GM23338 (cell line): ENCODE data around the gene DIPK1A. TPM values are rescaled to one million over a fixed set of nuclear protein-coding genes. Genes with fewer than 3 reads are reported as not detected.

Source experiments
- ATAC-seq: fragments of 200-7000 bp; cut with Tn5 transposase; 3 replicates; pipeline ENCODE4 v1.9.1; 2020
- DNase-seq: peaks from one replicate; pipeline ENCODE4 v3.0.0-alpha.2; 2015; ENCODE audit warnings: low spot score
- H2AFZ ChIP-seq: fragments of 200-600 bp; sonication (generic); 2 replicates; pipeline ENCODE4 v1.8.0; 2016; ENCODE audit warnings: antibody characterized with exemption, mild to moderate bottlenecking, moderate library complexity
- H3F3A ChIP-seq: fragments of 200-600 bp; sonication (generic); replicated peaks from 2 replicates; pipeline ENCODE4 v1.8.0; 2017; ENCODE audit warnings: antibody characterized with exemption, mixed run types, low read depth
- H3K27ac ChIP-seq: fragments of 200-600 bp; sonication (generic); 2 replicates; pipeline ENCODE4 v1.6.1; 2016; ENCODE audit warnings: low read depth
- H3K27me3 ChIP-seq: fragments of 200-600 bp; sonication (generic); 2 replicates; pipeline ENCODE4 v1.8.0; 2016; ENCODE audit warnings: mild to moderate bottlenecking, mixed run types, moderate library complexity; ENCODE audit not compliant: insufficient read depth
- H3K36me3 ChIP-seq: fragments of 200-600 bp; sonication (generic); 2 replicates; pipeline ENCODE4 v1.8.0; 2016; ENCODE audit warnings: mild to moderate bottlenecking; ENCODE audit not compliant: insufficient read depth
- H3K4me1 ChIP-seq: fragments of 200-600 bp; sonication (generic); 2 replicates; pipeline ENCODE4 v1.8.0; 2016; ENCODE audit warnings: mild to moderate bottlenecking, moderate library complexity; ENCODE audit not compliant: insufficient read depth
- H3K4me2 ChIP-seq: fragments of 200-600 bp; sonication (generic); 2 replicates; pipeline ENCODE4 v1.7.1; 2017; ENCODE audit warnings: mixed run types
- H3K4me3 ChIP-seq: fragments of 200-600 bp; sonication (generic); 2 replicates; pipeline ENCODE4 v1.6.1; 2016; ENCODE audit warnings: mixed run types
- H3K79me2 ChIP-seq: fragments of 200-600 bp; sonication (generic); replicated peaks from 2 replicates; pipeline ENCODE4 v1.8.0; 2017; ENCODE audit warnings: mild to moderate bottlenecking; ENCODE audit not compliant: insufficient read depth
- H3K9me2 ChIP-seq: fragments of 200-600 bp; sonication (generic); 2 replicates; pipeline ENCODE4 v1.8.0; 2017; ENCODE audit not compliant: insufficient read depth
- H4K20me1 ChIP-seq: fragments of 200-600 bp; sonication (generic); replicated peaks from 2 replicates; pipeline ENCODE4 v1.8.0; 2017; ENCODE audit warnings: mild to moderate bottlenecking; ENCODE audit not compliant: insufficient read depth
- H3K27ac Mint-ChIP-seq: 2 replicates; pipeline ENCODE4 v1.8.0; 2020; ENCODE audit warnings: inconsistent platforms, mild to moderate bottlenecking, moderate library complexity, mixed read lengths
- H3K27me3 Mint-ChIP-seq: 3 replicates; pipeline ENCODE4 v1.8.0; 2022; ENCODE audit warnings: low read depth, mild to moderate bottlenecking, moderate library complexity, mixed read lengths, inconsistent platforms; ENCODE audit not compliant: insufficient read depth, poor library complexity
- H3K36me3 Mint-ChIP-seq: 3 replicates; pipeline ENCODE4 v1.8.0; 2021; ENCODE audit warnings: low read depth, mild to moderate bottlenecking, inconsistent platforms, moderate library complexity, mixed read lengths
- H3K4me1 Mint-ChIP-seq: 3 replicates; pipeline ENCODE4 v1.8.0; 2020; ENCODE audit warnings: mild to moderate bottlenecking, inconsistent platforms, mixed read lengths
- H3K4me3 Mint-ChIP-seq: 3 replicates; pipeline ENCODE4 v1.8.0; 2021; ENCODE audit warnings: moderate library complexity, mild to moderate bottlenecking, inconsistent platforms, mixed read lengths
- H3K9me3 Mint-ChIP-seq: 3 replicates; pipeline ENCODE4 v1.8.0; 2020; ENCODE audit warnings: moderate library complexity, mild to moderate bottlenecking, inconsistent platforms, mixed read lengths
- CREB1 ChIP-seq: fragments of 250-450 bp; sonication (Bioruptor Pico); IDR thresholded peaks from 2 replicates; pipeline ENCODE4 v1.5.0; 2020; ENCODE audit warnings: low read depth, mild to moderate bottlenecking, moderate library complexity
- ETS1 ChIP-seq: IDR thresholded peaks from 2 replicates; pipeline ENCODE4 v1.6.1; 2016; ENCODE audit warnings: antibody characterized with exemption
- EZH2 ChIP-seq: fragments of 200-600 bp; sonication (generic); IDR thresholded peaks from one replicate; pipeline ENCODE4 v1.8.0; 2017; ENCODE audit warnings: antibody characterized with exemption, mild to moderate bottlenecking, low read depth; ENCODE audit not compliant: unreplicated experiment
- JUNB ChIP-seq: IDR thresholded peaks from one replicate; pipeline ENCODE4 v1.6.1; 2016; ENCODE audit warnings: antibody characterized with exemption; ENCODE audit not compliant: unreplicated experiment
- POLR2AphosphoS5 ChIP-seq: IDR thresholded peaks from 2 replicates; pipeline ENCODE4 v1.6.1; 2016; ENCODE audit warnings: antibody characterized with exemption, low read depth
- STAT1 ChIP-seq: IDR thresholded peaks from one replicate; pipeline ENCODE4 v1.6.1; 2016; ENCODE audit warnings: antibody characterized with exemption; ENCODE audit not compliant: unreplicated experiment
- ZNF114 ChIP-seq: fragments of 250-450 bp; sonication (Bioruptor Pico); IDR thresholded peaks from 2 replicates; pipeline ENCODE4 v1.5.0; 2020; ENCODE audit warnings: mild to moderate bottlenecking, moderate library complexity
- ZNF331 ChIP-seq: fragments of 250-450 bp; sonication (Bioruptor Pico); IDR thresholded peaks from 2 replicates; pipeline ENCODE4 v1.5.0; 2020; ENCODE audit warnings: low read depth, mild to moderate bottlenecking, moderate library complexity
- polyA plus RNA-seq: library from polyadenylated mRNA; unstranded; fragments of >200 nt; fragmentation: Nextera tagmentation; extraction: Ambion mirVana; gene quantifications from 2 replicates; pipeline ENCODE4 v1.2.1, GENCODE V29; 2016
- total RNA-seq: library from RNA; depleted of rRNA; stranded (reverse); fragments of >200 nt; shearing (Covaris generic); gene quantifications from 2 replicates; pipeline ENCODE4 v1.2.3, GENCODE V29; 2014
- TF ChIP-seq, protein P1 (sequence below), 2 experiments: fragments of 200-600 bp in 1 of 2; sonication (generic) in 1 of 2; conservative IDR thresholded peaks; 2 replicates each; pipeline versions ENCODE4 v1.5.1 to v1.6.1; 2016 to 2017; ENCODE audit warnings: antibody characterized with exemption in 2 of 2, low read depth in 2 of 2, mild to moderate bottlenecking in 2 of 2, moderate library complexity in 1 of 2
- TF ChIP-seq, protein P2 (sequence below): IDR thresholded peaks from one replicate; pipeline ENCODE4 v1.6.1; 2018; ENCODE audit warnings: antibody characterized with exemption; ENCODE audit not compliant: unreplicated experiment
- TF ChIP-seq, protein P3 (sequence below): fragments of 250-450 bp; sonication (Bioruptor Pico); IDR thresholded peaks from 2 replicates; pipeline ENCODE4 v1.5.0; 2020; ENCODE audit warnings: mild to moderate bottlenecking, moderate library complexity

Gene DIPK1A
- total and polyA plus RNA-seq, 2 experiments from 2014 or later = 4.8 to 6.1 TPM

DNA sequence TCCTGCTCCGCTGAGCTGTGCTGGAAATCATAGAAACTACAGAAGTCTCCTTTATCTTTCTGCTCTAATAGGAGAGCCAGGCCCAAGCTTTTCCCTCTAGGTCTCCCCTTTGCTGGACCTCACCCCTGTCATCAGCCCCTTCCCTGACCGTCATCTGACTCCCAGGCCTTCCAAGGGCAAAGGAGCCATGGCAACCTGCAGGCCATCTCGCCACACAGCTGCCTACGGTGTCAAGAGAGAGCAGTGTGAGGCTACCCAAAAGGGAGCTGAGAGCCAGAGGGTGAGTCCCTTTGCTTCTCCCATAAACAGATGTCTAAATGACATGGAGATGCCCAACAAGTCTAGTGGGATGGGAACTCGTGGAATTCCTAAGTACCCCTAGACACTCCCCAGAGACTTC is 37.6 kb upstream of the DIPK1A start (continued):
- TF ChIP-seq, protein P1, sequence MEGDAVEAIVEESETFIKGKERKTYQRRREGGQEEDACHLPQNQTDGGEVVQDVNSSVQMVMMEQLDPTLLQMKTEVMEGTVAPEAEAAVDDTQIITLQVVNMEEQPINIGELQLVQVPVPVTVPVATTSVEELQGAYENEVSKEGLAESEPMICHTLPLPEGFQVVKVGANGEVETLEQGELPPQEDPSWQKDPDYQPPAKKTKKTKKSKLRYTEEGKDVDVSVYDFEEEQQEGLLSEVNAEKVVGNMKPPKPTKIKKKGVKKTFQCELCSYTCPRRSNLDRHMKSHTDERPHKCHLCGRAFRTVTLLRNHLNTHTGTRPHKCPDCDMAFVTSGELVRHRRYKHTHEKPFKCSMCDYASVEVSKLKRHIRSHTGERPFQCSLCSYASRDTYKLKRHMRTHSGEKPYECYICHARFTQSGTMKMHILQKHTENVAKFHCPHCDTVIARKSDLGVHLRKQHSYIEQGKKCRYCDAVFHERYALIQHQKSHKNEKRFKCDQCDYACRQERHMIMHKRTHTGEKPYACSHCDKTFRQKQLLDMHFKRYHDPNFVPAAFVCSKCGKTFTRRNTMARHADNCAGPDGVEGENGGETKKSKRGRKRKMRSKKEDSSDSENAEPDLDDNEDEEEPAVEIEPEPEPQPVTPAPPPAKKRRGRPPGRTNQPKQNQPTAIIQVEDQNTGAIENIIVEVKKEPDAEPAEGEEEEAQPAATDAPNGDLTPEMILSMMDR (conservative IDR thresholded peaks at IDR 0.05; ENCODE audit: low read depth in 2 of 2) = no peak
- no peak for TF ChIP-seq ZNF114
- no peak for TF ChIP-seq EZH2

- Histone ChIP-seq H3K4me2 (no peak overlapping the region), H2AFZ (0 out of 2 replicates have a peak overlapping the region, but pooled peaks have one; percentile 12), H3K27ac (no peak overlapping the region), H4K20me1 (no peaks in the 10 kb centered on the region), H3K4me3 (no peak overlapping the region), H3F3A (no peaks in the 10 kb centered on the region), H3K4me1 (peaks cover 4% of the 10 kb centered on the region; the same call in 1 of the 2 replicates), H3K9me2 (no peaks in the 10 kb centered on the region), H3K36me3 (no peaks in the 10 kb centered on the region), H3K27me3 (no peaks in the 10 kb centered on the region), H3K79me2 (no peaks in the 10 kb centered on the region)
- no peak for DNase-seq
- Mint-ChIP-seq H3K4me3 (no peak overlapping the region), H3K4me1 (peaks cover 11% of the 10 kb centered on the region; the same call in 2 of the 3 replicates), H3K27me3 (peaks cover 3% of the 10 kb centered on the region), H3K27ac (no peak overlapping the region), H3K36me3 (no peaks in the 10 kb centered on the region), H3K9me3 (no peaks in the 10 kb centered on the region)
- no peak for ATAC-seq
- no peak for TF ChIP-seq POLR2AphosphoS5
- TF ChIP-seq ETS1 = no peak
- no peak for TF ChIP-seq ZNF114
- no peak for TF ChIP-seq STAT1
- TF ChIP-seq JUNB = no peak
- TF ChIP-seq, protein P2, sequence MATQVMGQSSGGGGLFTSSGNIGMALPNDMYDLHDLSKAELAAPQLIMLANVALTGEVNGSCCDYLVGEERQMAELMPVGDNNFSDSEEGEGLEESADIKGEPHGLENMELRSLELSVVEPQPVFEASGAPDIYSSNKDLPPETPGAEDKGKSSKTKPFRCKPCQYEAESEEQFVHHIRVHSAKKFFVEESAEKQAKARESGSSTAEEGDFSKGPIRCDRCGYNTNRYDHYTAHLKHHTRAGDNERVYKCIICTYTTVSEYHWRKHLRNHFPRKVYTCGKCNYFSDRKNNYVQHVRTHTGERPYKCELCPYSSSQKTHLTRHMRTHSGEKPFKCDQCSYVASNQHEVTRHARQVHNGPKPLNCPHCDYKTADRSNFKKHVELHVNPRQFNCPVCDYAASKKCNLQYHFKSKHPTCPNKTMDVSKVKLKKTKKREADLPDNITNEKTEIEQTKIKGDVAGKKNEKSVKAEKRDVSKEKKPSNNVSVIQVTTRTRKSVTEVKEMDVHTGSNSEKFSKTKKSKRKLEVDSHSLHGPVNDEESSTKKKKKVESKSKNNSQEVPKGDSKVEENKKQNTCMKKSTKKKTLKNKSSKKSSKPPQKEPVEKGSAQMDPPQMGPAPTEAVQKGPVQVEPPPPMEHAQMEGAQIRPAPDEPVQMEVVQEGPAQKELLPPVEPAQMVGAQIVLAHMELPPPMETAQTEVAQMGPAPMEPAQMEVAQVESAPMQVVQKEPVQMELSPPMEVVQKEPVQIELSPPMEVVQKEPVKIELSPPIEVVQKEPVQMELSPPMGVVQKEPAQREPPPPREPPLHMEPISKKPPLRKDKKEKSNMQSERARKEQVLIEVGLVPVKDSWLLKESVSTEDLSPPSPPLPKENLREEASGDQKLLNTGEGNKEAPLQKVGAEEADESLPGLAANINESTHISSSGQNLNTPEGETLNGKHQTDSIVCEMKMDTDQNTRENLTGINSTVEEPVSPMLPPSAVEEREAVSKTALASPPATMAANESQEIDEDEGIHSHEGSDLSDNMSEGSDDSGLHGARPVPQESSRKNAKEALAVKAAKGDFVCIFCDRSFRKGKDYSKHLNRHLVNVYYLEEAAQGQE = no peak
- TF ChIP-seq, protein P3, sequence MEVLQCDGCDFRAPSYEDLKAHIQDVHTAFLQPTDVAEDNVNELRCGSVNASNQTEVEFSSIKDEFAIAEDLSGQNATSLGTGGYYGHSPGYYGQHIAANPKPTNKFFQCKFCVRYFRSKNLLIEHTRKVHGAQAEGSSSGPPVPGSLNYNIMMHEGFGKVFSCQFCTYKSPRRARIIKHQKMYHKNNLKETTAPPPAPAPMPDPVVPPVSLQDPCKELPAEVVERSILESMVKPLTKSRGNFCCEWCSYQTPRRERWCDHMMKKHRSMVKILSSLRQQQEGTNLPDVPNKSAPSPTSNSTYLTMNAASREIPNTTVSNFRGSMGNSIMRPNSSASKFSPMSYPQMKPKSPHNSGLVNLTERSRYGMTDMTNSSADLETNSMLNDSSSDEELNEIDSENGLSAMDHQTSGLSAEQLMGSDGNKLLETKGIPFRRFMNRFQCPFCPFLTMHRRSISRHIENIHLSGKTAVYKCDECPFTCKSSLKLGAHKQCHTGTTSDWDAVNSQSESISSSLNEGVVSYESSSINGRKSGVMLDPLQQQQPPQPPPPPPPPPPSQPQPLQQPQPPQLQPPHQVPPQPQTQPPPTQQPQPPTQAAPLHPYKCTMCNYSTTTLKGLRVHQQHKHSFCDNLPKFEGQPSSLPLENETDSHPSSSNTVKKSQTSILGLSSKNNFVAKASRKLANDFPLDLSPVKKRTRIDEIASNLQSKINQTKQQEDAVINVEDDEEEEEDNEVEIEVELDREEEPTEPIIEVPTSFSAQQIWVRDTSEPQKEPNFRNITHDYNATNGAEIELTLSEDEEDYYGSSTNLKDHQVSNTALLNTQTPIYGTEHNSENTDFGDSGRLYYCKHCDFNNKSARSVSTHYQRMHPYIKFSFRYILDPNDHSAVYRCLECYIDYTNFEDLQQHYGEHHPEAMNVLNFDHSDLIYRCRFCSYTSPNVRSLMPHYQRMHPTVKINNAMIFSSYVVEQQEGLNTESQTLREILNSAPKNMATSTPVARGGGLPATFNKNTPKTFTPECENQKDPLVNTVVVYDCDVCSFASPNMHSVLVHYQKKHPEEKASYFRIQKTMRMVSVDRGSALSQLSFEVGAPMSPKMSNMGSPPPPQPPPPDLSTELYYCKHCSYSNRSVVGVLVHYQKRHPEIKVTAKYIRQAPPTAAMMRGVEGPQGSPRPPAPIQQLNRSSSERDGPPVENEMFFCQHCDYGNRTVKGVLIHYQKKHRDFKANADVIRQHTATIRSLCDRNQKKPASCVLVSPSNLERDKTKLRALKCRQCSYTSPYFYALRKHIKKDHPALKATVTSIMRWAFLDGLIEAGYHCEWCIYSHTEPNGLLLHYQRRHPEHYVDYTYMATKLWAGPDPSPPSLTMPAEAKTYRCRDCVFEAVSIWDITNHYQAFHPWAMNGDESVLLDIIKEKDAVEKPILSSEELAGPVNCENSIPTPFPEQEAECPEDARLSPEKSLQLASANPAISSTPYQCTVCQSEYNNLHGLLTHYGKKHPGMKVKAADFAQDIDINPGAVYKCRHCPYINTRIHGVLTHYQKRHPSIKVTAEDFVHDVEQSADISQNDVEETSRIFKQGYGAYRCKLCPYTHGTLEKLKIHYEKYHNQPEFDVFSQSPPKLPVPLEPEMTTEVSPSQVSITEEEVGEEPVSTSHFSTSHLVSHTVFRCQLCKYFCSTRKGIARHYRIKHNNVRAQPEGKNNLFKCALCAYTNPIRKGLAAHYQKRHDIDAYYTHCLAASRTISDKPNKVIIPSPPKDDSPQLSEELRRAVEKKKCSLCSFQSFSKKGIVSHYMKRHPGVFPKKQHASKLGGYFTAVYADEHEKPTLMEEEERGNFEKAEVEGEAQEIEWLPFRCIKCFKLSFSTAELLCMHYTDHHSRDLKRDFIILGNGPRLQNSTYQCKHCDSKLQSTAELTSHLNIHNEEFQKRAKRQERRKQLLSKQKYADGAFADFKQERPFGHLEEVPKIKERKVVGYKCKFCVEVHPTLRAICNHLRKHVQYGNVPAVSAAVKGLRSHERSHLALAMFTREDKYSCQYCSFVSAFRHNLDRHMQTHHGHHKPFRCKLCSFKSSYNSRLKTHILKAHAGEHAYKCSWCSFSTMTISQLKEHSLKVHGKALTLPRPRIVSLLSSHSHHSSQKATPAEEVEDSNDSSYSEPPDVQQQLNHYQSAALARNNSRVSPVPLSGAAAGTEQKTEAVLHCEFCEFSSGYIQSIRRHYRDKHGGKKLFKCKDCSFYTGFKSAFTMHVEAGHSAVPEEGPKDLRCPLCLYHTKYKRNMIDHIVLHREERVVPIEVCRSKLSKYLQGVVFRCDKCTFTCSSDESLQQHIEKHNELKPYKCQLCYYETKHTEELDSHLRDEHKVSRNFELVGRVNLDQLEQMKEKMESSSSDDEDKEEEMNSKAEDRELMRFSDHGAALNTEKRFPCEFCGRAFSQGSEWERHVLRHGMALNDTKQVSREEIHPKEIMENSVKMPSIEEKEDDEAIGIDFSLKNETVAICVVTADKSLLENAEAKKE (CRISPR knock-in tag) = no peak
- no peak for TF ChIP-seq CREB1 (CRISPR knock-in tag)
- TF ChIP-seq ZNF331 (CRISPR knock-in tag) = no peak
Measured at GRCh38 chr1:92995441-92996430, 34.5 kb upstream of the DIPK1A start.
